ENCODE results near the gene JAZF1. TPM values are rescaled to one million over a fixed set of nuclear protein-coding genes. Genes with fewer than 3 reads are reported as not detected.

JAZF1 gene
- total RNA-seq, 1 donor from 2014 or later: 16.1 TPM

DNA sequence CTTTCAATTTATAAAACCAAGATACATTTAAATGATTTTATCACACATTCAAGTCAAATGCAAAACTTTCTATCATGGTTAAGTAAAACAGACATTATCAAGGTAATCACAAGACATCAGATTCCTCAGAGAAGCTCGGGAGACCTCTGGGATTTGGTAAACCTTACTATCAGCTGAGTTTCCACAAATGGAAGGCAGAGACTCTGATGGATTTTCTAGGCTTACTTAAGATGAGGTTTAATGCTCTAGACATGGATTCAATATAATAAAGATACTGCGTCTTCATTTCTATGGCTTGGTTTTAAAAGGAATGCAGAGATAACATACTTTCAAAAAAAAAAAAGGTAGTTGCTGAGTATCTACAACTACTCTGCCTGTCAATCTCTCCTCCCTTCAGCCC lies 171.7 kb downstream of the JAZF1 start:
- DNase-seq (ENCODE audit: low spot score): no peak

DNA sequence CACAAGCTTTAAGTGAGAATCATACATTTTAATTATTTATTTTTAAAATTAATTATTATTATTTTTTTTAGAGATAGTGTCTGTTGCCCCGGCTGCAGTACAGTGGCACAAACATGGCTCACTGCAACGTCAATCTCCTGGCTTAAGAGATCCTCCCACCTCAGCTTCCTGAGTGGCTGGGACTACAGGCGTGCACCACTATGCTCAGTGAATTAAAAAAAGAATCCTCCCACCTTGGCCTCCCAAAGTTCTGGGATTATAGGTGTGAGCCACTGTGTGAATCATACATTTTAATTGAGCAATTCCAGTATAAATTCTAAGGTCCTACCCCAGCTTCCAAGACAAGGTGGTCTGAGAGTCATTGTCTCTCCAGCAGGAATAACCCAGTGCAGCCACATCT lies 172.4 kb downstream of the JAZF1 start:
- no peak for DNase-seq (ENCODE audit: low spot score)

DNA sequence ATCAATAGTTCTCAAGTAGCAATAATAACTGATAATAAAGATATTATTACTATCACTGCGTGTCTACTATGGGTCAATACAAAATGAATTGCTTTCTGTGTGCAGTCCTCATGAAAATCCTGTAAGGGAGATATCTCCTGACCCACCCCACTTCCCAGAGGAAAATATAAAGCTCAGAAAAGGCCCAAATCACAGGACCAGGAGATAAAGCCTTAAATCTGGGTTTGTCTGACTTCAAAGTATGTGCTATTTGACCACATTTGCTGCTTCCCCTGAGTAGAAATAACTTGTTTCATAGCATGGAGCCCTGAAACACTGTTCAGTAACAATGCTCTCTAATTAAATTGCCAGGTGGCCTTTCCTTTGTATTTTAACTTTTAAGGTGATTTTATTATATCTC lies 174.1 kb downstream of the JAZF1 start:
- no peak for DNase-seq (ENCODE audit: low spot score)

DNA sequence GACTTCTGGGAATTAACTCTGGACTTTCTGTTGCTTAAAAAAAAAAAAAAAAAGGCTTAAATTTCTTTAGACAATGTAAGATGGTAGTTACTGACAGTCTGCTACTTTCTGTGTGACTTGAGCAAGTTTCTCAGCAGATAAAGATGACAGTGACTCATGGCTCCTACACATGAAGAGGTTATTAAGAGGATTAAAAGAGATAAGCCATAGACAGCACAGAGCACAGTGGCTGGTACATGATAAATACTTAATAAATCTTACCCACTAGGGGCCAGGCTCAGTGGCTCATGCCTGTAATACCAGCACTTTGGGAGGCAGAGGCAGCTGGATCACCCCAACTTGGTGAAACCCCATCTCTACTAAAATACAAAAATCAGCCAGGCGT lies 174.8 kb downstream of the JAZF1 start:
- DNase-seq (ENCODE audit: low spot score): no peak

DNA sequence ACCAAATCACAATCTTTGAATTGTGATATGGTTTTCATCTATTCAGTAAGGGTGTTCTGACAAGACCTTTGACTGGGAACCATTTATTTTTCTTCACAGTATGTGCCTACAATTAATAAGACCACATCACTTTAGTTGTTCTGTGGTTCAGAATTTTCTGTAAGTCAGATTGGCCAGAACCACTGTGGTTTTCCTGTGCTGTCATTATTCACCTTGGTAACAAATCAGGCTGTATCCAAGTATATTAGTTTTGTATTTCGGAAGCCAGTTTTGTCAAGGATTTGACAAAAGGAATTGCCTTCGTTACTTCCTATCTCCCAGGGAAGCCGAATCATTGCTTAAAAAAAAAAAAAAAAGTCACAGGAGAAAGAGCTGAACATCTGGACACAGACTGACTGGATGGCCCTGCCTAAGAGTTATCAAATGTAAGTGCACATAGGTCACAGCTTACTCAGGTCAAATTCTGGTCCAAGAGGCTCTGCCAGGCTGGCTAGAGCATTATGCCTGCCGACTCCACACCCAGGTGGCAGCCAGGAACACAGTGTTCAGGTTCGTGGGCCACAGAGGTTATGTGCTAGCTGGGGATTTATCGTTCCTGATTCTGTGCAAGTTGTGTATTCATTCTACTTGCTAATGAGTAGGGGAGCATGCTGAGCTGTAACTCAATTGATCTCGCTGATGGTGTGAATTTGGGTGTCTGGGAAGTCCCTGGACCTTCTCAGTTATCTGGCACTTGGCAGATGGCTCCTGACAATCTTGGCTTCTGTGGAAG lies 175.3 kb downstream of the JAZF1 start:
- DNase-seq (ENCODE audit: low spot score): no peak

DNA sequence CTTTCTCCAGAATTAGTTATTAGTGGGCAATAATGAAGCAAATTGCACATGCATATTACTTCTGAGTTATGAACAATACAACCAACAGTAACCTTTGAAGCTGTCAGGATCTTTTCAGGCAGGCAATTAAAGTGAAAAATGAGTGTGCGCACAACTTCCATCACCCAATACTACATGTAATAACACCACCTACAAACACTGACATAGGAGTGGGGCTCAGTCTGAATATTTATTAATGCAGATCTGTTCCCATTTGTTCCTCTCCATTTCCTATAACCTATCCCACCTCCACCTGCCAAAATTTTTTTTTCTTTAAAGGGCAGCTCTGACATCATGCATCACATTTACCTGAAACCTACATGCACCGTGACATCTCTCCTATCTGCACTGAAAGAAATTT lies 177.2 kb downstream of the JAZF1 start:
- no peak for DNase-seq (ENCODE audit: low spot score)

DNA sequence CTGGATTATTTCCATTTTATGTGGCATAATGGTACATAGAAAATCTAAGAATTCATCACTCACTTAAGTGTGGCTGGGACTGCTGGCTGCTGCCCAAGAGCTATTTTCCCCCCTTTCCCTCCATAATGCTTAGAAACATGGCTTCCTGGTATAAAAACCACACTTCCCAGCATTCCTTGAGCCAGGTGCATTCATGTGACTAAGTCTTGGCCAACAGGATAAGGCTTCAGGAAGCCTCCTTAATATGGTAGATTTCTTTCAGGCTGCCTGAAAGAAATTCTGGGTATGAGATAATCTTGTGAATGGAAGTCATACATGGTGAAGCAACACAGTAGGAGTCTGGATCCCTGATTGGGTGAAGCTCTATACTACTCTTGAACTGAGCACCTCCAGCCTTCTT lies 178.0 kb downstream of the JAZF1 start:
- DNase-seq (ENCODE audit: low spot score): no peak

DNA sequence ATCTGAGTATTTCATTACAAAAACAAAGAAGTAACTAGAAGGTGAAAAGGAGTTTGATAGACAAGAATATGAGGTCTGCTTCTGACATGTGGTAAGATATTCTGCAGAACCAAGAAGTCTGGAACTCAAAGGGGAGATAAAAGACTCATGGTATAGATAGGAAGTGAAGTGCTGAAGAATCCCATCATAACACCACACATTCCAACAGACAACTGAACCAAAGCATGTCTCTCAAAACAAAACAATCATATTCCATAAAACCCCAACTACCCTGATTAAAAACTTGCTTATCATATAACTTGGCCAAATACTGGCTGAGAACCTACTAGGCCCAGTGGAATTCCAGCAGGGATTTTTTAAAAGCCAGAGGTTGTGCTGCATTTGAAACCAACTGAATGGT lies 178.7 kb downstream of the JAZF1 start:
- DNase-seq (ENCODE audit: low spot score): no peak

DNA sequence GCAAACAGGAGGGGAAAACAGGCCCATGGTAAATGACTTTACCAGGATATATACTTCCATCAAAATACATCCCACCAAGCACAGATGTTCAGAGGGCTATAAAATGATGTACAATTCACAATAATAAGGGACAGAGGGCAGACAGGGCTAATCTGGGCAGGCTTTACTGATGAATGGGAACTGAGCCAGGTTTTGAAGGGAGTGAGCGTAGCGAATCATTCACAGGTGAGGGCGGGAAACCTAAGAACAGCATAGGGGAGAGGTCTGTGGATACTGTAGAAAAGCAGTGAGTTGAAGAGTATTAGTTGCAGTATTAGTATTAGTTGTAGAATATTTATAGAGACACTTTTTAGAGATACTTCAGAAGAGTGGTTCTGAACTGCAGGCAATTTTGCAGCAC lies 180.8 kb downstream of the JAZF1 start:
- no peak for DNase-seq (ENCODE audit: low spot score)

DNA sequence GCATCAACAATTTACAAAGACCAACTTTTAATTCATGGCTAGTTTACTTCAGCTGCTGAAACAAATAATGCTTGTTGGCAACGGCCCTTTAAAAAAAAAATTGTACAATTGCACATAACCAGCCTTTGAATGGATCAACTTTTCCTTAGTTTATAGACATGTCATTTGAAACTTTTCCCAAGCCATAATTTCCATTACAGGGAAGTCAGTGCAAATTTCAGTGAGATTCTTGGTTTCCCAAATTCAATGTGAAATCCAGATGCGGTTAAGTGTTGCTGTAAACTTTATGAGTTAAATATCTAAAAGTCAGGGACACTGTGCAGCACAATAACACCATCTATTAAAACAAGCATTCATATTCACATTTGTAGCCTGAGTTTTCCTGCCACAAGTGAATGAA lies 182.2 kb downstream of the JAZF1 start:
- no peak for DNase-seq (ENCODE audit: low spot score)

DNA sequence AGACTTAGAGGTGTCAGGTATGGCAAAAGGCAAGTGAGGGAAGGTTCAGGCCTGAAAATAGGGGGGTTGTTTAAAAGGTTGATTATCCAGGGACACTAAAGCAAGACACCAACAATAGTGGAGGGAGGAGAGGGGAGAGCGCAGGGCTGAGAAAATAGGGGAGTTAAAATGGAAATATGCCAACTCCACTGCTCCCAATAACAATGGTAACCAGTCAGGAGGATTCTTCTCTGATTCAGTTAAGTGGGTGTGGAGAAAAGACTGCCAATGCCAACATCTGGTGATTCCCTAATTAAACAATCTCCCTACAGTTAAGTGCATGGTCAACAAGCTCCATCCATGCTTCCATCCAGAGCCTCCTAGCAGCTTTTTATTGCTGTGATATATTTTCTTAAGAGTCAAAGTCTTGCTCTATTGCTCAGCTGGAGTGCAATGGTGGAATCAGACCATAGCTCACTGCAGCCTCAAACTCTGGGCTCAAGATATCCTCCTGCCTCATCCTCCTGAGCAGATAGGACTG lies 183.3 kb downstream of the JAZF1 start:
- no peak for DNase-seq (ENCODE audit: low spot score)

DNA sequence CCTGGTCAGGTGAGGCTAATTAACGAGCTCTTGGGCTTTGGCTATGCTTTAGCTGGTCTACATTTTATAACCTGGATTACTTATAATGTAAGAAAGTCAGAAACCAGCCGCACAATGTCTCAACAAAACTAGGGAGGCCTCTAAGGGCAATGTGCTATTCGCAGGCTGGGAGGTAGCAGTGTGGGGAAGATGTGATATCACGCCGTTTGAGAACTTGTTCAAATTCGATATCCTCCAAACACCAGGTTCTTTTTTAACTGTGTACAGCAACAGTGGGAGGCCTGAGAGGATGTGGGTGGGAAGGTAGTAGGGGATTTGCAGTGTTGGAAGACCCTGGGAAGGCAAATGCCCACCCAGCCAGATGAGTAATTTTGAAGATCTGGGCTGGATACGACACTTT lies 184.5 kb downstream of the JAZF1 start:
- DNase-seq (ENCODE audit: low spot score): no peak

DNA sequence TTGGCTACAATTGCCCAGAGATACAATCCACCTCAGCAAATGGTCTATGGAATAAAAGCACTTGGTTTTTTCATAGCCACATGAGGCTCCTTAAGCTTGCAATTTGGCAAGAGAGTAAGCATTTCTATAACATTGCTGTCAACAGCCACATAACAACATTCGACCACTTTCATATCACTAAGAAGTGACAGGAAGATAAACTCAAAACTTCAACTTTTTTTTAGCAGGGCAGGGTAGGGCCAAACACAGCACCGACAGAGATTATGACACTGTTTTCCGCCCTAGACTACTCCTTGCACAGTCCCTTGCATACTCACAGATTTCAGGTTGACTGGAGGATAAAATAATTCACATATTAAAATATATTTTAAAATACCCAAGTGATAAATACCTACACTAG lies 185.4 kb downstream of the JAZF1 start:
- DNase-seq (ENCODE audit: low spot score): no peak

DNA sequence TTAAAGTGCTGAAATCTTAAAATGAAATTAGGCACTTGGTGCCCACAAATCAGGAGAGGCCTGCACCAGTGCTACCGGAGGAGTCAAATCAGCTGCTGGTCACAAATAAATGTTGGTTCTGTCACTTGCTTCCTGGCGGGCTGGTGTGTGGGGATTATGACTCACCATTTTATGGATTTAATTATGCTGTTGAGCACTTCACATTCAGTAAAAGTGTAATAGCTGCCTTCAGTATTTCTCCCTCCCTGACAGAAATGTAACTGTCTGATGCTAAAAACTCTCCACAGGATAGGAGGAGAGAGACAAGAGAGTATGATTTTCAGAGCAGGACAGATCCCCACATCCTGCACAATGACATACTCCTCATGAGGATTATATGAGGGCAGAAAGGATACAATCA lies 186.0 kb downstream of the JAZF1 start:
- no peak for DNase-seq (ENCODE audit: low spot score)

DNA sequence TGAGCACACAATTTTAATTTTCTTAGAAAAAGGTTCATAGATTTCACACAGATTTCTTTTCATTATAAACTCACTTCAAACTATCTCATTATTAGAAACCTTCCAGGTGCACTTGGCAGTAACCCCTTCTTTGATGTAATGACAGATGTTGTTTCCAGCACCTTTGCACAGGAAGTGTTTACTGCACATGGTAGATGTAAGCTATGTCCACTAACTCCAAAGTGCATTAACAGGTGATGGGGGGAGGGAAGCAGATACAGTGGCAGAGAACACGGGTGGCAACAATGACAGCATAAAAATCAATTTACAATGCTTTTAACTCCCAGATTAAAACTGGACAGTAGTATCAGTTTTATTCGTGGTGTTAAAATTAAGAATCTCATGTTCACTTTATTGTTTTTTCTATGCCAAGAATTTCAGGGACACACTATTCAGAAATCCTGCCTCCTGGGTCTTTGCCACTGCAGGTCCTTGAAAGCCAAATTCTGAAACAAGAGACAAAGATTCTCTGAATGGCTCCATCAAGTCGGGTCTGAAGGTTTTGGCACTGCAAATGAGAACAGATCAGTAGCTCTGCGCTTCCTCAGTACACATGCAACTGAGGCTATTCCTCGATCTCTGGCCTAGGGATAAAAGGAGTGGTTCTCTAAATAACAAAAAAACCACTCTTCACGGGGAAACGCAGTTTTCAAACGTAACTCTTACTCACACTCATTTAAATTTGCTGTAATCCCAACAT lies 187.7 kb downstream of the JAZF1 start:
- DNase-seq (ENCODE audit: low spot score): no peak

DNA sequence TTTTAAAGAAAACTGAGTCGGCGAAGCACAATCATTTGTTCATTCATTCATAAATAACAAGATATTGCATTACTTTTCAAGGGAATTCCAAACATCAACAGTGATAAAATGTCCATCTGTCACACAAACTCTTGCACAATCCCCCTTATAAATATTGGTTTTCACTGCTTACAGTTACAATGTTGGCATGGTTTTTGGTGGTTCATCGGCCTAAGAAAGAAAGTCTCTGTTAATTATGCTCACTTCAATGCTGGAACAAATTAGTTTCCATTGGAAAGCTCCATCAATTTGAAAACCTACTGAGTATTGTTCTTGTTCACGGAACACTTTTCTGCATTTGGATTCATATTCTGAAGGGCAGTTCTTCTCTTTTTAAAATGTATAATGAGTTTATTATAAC lies 188.5 kb downstream of the JAZF1 start:
- no peak for DNase-seq (ENCODE audit: low spot score)

DNA sequence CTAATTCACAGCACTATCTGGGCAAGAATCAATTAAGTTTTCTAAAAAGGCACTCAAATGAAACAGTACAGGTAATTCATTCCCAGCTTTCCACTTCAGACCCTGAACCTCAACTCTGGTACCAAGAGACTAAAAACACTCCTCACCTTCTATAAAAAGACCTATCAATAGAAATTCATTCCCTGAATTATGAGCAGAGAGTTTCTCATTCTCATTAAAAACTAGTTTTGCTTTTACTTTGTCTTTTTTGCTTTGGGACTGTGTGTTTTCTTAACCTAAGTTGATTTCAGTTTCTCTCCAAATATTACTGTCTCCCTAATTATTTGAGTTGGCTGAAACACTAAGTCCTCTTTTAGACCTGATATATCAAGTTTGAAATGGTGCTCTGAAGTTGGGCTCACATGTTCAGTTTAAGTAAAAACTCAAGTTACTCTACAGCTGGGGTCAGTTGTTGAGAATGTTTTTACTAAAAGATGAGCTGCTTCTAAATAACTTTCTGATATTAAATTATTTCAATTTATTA lies 189.5 kb downstream of the JAZF1 start:
- DNase-seq (ENCODE audit: low spot score): no peak

DNA sequence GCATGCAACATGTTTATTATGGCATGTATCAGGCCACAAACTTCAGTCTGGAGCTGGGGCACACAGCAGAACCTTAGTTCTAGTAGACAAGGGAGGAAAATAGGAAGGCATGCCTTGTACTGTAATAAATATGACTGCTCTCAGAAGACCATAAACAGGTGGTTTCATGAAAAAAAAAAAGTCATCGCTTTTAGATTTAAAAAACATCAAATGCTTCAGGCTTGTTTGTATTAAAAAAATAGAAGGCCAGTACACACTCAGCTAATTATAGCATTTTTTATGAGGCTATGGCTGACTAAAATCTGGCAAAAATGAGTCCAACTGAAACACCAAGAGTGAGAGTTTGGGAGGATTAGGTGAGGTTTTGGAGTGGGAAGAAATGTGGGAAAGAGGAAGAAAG lies 204.1 kb downstream of the JAZF1 start:
- no peak for DNase-seq (ENCODE audit: low spot score)

DNA sequence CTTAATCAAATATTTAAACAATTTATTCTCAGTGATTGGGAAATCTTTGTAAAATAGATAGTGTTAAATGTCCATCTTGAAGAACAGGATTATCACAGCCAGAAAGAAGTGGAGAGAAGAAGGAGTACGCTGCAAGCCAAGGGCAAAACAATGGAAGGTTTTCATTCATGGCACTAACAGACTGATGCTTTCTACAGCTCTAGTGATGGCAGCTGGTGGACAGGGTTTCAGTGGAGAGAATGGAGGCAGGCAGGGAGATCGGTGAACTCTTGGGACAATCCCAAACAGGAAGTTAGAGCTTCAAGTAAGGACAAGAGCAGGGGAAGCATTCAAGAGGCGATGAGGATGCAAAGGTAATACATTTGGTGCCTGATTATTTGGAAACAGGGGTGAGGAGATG lies 207.0 kb downstream of the JAZF1 start:
- DNase-seq (ENCODE audit: low spot score): no peak

DNA sequence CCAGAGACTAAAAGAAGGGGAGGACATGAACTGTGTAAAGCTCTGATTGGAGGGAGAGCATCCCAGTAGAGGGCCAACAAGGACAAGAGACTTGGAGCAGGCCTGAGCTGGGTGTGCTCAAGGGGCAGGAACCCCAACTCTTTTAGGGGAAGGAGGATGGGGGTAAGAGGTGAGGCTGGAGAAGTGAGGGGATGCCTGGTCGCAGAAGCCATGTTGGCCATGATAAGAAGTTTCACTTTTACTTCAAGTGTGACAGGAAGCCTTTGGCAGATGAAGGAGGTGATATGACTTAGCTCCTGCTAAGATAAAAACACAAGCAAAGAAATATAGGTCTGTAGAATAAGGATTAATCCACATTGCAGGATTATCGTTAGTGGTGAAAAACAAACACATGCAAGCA lies 208.3 kb downstream of the JAZF1 start:
- DNase-seq (ENCODE audit: low spot score): no peak

DNA sequence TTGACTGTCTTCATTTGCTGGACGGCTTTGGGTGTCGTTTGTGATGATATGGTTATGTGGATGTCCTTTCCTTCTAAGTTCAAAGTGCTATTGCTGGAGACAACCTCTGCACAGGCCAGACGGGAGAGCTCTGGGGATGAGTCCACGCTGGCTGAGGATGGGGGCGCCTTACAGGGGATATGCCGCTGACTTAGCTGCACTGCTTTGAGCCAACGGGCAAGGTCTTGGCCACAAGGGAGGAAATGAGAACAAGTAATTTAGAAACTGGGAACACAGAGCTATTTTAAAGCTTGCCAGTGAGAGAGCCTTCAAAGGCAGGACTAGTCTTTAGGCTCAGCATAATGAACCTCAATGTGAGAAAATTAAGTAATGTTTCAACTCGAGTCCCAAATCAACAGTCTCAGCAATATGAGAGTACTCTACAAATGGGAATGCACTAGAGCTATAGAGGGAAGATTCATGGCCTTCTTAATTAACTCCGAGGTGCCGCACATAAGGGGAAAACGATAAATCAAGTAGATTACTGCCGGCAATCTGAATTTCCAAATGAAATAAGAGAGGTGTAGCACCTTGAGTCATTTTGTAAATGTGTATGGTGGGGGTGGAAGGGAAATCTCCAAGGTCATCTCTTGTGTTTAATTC lies 209.3 kb downstream of the JAZF1 start:
- DNase-seq (ENCODE audit: low spot score): no peak

DNA sequence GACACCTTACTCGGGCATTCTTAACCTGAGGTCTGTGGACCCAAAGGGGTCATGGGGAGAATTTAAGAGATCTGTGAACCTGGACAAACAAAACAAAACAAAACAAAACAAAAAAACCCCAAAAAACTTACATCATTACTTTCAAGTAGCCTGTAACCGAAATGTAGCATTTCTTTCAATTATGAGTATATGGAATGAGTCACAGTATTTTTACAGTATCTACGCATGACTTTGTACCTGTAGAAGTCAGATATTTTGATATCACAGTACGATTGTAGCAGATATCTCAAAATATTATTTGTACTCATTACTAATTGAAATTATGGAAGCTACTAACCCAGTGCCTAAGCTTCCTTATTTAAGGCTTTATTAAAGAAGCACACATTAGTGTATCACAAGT lies 210.2 kb downstream of the JAZF1 start:
- no peak for DNase-seq (ENCODE audit: low spot score)

DNA sequence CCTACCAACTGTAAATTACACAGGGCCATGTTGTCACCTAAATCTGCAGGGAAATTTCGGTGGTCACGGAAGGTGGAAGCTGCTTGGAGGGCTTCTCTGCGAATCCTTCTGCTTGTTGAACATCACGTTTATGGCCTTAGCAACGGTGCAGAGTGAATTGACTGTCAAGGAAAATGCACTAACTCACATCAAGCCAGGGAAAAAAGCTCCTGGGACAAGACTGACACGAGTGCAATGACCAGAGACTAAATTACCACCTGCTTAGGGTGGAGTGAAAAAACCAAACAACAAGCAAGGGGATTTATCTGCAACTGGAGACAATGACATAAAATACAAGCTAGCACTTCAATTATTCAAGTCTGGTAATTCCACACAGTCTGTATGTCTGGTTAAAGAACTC lies 211.2 kb downstream of the JAZF1 start:
- no peak for DNase-seq (ENCODE audit: low spot score)
